Activated T-cell treated with anti-CD3 and anti-CD28 coated beads for 4 hours (primary cell): ENCODE data around the gene KRTAP9-4.
"Not testable (repeated sequence)": the region's sequence is repeated elsewhere in the genome, so short reads cannot be mapped to it uniquely, and the experiment has no call there.

Experiments used
- DNase-seq: peaks from one replicate; pipeline ENCODE4 v3.0.0-alpha.2; 2020

The KRTAP9-4 gene, protein sequence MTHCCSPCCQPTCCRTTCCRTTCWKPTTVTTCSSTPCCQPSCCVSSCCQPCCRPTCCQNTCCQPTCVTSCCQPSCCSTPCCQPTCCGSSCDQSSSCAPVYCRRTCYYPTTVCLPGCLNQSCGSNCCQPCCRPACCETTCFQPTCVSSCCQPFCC

DNA sequence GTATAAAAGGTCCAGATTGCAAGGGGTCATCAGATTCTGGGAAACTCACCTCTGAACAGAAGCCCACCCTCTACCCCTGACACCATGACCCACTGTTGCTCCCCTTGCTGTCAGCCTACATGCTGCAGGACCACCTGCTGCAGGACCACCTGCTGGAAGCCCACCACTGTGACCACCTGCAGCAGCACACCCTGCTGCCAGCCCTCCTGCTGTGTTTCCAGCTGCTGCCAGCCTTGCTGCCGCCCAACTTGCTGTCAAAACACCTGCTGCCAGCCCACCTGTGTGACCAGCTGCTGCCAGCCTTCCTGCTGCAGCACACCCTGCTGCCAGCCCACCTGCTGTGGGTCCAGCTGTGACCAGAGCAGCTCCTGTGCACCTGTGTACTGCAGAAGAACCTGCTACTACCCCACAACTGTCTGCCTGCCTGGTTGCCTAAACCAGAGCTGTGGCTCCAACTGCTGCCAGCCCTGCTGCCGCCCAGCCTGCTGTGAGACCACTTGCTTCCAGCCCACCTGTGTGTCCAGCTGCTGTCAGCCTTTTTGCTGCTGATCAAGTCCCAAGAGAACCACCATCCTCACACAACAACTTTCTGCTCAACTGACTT lies at the start of gene KRTAP9-4:
TSS of gene KRTAP9-4 (plus strand) at position 51 of the 604 bp plus-strand sequence. CDS start at position 85, 34 bp downstream.
- DNase-seq, result not testable (repeated sequence)

DNA sequence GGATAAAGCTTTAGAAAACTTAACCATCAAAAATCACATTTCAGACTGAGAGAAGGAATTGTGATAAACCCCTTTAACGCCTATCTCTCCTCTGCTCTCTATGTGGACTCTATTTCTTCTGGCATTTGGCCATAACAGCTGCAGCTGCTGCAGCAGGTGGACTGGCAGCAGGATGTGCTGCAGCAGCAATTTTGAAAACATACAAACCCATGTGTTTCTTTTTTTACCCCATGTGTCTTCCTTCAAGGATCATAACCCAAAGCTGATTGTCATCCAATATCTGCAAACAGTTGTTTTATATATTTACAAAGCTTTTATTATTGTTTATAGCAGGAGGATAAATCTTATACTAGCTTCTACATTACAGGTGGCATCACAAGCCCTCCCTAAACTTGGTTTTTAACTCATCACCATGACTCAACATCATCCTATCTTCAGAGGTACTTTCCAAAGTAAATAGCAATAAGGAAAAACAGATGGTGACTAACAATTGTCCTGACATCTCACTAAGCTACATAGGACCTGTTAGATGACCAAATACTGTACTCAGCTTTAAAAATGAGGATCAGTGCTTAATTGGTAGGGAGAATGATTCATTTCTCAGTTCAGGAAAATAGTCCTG lies 37.5 kb upstream of the KRTAP9-4 start:
- no peak for DNase-seq

DNA sequence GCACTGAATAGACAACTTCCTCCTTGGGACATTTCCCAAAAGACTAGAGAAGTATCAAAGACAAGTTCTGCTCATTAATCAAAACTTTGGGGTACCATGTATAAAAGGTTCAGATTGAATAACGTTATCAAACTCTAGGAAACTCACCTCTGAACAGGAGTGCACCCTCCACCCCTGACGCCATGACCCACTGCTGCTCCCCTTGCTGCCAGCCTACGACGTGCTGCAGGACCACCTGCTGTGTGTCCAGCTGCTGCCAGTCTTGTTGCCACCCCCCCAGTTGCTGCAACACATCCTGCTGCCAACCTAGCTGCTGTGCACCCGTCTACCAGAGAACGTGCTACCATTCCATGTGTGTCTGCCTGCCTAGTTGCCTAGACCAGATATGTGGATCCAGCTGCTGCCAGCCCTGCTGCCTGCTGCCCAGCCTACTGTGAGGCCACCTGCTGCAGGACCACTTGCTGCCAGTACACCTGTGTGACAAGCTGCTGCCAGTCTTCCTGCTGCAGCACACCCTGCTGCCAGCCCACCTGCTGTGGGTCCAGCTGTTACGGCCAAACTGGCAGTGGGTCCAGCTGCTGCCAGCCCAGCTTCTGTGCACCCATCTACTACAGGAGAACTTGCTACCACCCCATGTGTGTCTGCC lies 36.8 kb upstream of the KRTAP9-4 start:
- DNase-seq, result no peak

DNA sequence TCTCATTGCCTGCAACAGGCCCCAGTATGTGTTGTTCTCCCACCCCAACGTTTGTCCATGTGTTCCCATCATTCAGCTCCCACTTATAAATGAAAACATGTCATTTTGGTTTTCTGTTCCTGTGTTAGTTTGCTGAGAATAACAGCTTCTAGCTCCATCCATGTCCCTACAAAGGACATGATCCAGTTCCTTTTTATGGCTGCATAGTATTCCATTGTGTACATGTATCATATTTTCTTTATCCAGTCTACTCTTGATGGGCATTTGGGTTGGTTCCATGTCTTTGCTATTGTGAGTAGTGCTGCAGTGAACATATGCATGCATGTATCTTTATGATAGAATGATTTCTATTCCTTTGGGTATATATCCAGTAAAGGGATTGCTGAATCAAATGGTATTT lies 33.8 kb upstream of the KRTAP9-4 start:
- no peak for DNase-seq

DNA sequence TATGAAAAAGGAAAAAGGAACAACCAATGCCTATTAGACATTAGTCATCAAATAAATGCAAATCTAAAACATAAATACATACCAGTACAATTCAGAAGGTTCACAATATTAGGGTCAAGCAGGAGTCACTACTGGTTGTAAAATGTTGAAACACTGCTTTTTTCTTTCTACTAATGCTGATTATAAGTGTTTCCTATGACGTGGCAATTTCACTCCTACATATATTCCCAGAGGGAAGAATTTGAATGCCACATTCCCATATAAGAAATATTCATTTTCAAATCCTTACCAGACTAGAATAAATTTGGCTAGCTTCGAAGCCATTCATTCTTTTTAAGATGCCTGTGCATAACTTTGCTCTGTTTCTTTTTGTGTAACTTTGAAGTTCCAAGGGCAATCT lies 25.7 kb upstream of the KRTAP9-4 start:
- no peak for DNase-seq

DNA sequence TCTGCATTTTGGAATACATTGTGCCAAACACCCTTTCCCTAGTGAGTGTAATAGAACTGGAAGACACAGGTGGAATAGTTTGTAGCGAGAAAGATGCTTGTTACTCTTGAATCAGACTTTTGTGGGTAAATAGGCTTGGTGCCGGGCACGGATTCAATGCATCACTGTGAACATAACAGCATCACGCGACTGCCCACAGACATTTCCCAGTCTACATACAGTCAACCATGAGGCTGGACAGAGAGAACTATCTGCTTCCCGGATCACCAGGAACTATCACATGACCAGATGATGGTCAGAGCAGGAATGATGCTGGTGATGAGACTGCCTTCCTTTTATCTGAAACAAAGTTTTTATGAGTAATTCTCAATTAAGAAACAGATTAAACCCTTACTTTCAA lies 23.4 kb upstream of the KRTAP9-4 start:
- no peak for DNase-seq

DNA sequence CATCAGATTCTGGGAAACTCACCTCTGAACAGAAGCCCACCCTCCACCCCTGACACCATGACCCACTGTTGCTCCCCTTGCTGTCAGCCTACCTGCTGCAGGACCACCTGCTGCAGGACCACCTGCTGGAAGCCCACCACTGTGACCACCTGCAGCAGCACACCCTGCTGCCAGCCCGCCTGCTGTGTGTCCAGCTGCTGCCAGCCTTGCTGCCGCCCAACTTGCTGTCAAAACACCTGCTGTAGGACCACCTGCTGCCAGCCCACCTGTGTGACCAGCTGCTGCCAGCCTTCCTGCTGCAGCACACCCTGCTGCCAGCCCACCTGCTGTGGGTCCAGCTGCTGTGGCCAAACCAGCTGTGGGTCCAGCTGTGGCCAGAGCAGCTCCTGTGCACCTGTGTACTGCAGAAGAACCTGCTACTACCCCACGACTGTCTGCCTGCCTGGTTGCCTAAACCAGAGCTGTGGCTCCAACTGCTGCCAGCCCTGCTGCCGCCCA lies 22.8 kb upstream of the KRTAP9-4 start, which contains the start of gene KRTAP9-2:
TSS of gene KRTAP9-2 (plus strand) at position 51 of the 498 bp plus-strand sequence. CDS start at position 58, 7 bp downstream.
- not testable (repeated sequence) for DNase-seq

DNA sequence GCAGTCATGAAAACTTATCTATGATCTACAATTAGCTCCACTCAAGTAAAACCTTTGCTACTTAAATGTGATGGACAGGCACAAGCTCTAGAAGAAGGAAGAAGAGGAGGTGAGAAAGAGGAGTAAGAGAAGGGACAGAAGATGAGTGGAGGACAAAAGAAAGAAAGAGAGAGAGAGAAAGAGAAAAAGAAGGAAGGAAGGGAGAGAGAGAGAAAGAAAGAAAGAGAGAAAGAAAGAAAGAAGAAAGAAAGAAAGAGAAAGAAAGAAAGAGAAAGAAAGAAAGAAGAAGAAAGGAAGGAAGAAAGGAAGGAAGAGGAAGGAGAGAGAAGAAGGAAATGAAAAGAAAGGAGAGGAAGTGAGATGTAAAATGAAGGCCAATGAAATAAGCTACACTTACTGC lies 19.4 kb upstream of the KRTAP9-4 start:
- DNase-seq, result no peak

DNA sequence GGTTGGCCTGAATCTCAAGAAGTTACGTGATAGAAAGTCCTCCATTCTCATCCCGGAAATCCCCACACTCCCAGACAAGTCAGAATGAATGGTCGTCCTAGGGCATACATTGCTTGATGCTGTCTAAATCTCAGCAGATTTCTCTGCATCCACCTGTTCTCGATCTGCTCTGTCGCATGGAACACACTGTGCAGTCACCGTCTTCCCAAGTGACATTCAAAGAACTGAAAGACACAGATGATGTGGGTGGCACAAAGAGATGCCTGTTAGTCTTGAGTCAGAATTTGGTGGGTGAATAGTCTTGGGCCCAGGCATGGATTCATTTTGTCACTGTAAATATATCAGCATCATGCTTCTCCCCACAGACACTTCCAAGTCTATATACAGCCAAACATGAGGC lies 17.8 kb upstream of the KRTAP9-4 start:
- DNase-seq, result no peak

DNA sequence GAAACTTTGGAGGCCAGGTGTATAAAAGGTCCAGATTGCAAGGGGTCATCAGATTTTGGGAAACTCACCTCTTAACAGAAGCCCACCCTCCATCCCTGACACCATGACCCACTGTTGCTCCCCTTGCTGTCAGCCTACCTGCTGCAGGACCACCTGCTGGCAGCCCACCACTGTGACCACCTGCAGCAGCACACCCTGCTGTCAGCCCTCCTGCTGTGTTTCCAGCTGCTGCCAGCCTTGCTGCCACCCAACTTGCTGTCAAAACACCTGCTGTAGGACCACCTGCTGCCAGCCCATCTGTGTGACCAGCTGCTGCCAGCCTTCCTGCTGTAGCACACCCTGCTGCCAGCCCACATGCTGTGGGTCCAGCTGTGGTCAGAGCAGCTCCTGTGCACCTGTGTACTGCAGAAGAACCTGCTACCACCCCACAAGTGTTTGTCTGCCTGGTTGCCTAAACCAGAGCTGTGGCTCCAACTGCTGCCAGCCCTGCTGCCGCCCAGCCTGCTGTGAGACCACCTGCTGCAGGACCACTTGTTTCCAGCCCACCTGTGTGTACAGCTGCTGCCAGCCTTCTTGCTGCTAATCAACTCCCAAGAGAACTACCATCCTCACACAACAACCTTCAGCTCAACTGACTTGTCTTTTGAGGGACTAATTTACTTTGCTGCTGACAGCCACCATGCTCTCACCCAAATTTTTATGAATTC lies 16.9 kb upstream of the KRTAP9-4 start, which contains the start of gene KRTAP9-3:
TSS of gene KRTAP9-3 (plus strand) at position 51 of the 707 bp plus-strand sequence. CDS start at position 104, 53 bp downstream.
- DNase-seq, result not testable (repeated sequence)

DNA sequence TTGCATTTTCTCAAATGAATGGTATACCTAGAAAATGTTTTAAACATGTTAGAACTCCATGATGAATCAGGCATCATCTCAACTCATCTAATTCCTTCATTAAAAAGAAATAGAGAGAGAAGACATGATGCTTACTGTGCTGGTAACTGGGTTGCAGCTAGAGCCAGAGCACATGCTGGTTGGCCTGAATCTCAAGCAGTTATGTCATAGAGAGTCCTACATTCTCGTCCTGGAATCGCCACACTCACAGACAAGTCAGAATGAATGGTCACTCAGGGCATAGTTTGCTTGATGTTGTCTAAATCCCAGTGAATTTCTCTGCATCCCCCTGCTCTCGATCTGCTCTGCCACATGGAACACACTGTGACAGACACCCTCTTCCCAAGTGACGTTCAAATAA lies 12.4 kb upstream of the KRTAP9-4 start:
- DNase-seq, result not testable (repeated sequence)

DNA sequence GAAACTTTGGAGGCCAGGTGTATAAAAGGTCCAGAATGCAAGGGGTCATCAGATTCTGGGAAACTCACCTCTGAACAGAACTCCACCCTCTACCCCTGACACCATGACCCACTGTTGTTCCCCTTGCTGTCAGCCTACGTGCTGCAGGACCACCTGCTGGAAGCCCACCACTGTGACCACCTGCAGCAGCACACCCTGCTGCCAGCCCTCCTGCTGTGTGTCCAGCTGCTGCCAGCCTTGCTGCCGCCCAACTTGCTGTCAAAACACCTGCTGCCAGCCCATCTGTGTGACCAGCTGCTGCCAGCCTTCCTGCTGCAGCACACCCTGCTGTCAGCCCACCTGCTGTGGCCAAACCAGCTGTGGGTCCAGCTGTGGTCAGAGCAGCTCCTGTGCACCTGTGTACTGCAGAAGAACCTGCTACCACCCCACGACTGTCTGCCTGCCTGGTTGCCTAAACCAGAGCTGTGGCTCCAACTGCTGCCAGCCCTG lies 11.5 kb upstream of the KRTAP9-4 start, which contains the start of gene KRTAP9-8:
TSS of gene KRTAP9-8 (plus strand) at position 51 of the 489 bp plus-strand sequence. CDS start at position 104, 53 bp downstream.
- DNase-seq, result not testable (repeated sequence)

DNA sequence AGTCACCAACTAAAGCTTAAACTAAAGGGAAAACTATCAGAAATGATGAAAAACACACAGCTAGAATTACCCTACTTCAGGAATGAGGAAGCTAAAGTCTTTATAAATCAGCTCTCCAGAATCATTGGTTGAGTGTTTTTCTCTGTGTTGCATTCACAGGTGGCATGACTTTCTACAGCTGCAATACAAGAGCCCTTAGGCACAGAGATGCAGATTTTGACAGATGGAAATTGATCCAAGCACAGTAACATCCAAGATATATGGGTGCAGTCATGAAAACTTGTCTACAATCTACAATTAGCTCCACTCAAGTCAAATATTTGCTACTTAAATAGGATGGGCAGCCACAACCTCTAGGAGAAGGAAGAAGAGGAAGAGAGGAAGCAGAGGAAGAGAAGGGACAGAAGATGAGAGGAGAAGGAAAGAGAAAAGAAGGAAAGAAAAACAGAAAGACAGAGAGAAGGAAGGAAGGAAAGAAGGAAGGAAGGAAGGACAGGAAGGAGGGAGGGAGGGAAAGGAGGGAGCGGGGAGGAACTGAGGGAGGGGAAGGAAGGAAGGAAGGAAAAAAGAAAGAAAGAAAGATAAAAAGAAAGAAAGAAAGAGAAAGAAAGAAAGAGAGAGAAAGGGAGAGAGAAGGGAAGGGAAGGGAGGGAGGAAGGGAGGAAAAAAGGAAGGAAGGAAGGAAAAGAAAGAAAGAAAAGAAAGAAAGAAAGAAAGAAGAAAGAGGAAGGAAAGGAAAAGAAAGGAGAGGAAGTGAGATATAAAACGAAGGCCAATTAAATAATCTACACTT lies 2.3 kb upstream of the KRTAP9-4 start:
- not testable (repeated sequence) for DNase-seq

DNA sequence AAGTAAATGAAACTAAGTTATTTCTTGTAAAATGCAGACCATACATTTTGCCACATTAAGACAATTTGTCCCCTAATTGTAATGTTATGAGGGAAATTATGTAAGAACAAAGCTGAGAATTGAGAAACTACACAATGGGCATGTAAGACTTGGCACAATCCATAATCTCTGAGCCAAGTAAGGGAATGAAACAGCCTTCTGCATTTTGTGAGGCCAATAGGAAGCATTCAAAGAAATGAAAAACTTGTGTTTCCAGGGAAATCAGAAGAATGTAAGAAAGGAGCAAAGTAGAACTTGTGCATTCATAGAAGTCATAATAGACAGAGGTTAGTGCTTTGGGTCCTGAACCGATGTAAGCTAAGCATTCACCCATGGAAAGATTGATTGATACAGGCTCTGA lies 1.8 kb downstream of the KRTAP9-4 start:
- DNase-seq, result no peak

DNA sequence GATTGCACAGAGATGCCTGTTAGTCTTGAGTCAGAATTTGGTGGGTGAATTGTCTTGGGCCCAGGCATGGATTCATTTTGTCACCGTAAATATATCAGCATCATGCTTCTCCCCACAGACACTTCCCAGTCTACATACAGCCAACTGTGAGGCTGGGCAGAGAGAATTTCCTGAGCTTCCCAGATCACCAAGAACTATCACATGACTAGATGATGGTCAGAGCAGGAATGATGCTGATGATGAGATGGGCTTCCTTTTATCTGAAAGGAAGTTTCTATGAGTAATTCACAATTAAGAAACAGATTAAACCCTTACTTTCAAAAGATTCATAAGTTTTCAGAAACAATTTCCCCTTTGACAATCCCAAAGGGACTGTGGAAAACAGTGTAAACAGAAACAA lies 5.4 kb downstream of the KRTAP9-4 start:
- DNase-seq, result no peak

DNA sequence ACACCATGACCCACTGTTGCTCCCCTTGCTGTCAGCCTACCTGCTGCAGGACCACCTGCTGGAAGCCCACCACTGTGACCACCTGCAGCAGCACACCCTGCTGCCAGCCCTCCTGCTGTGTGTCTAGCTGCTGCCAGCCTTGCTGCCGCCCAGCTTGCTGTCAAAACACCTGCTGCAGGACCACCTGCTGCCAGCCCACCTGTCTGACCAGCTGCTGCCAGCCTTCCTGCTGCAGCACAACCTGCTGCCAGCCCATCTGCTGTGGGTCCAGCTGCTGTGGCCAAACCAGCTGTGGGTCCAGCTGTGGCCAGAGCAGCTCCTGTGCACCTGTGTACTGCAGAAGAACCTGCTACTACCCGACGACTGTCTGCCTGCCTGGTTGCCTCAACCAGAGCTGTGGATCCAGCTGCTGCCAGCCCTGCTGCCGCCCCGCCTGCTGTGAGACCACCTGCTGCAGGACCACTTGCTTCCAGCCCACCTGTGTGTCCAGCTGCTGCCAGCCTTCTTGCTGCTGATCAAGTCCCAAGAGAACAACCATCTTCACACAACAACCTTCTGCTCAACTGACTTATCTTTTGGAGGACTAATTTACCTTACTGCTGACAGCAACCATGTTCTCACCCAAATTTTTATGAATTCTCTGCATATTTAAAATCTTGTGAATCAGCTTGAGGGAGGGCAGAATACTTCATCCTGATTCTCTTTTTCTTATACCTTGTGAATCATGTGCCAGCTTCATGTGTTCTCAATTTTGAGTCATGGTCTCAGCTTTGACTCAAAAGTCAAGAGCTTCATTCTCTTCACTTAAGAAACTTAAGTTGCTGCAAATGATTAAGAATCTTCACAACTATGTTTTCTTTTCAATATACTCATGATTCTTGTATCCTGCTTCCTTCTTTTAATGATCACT lies 6.1 kb downstream of the KRTAP9-4 start, which contains the start of gene KRTAP9-9:
TSS of gene KRTAP9-9 (plus strand) at position 4 of the 910 bp plus-strand sequence.
- DNase-seq, result not testable (repeated sequence)

DNA sequence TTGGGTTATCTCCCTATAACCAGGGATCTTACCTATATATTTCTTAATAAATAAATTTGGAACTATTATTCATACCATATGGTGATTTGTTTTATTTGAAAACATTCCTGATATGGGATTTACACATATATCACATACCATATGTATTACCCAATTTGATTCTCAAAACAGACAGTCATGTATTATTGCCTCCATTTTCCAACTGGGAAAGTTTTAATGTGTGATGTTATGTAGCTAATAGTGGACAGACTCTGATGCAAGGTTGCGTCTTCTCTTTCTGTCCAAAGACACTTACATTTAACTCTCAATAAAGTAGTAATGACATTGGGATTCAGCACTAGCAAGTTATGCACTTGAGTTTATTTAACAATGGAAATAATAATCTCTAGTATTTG lies 6.8 kb downstream of the KRTAP9-4 start:
- no peak for DNase-seq

DNA sequence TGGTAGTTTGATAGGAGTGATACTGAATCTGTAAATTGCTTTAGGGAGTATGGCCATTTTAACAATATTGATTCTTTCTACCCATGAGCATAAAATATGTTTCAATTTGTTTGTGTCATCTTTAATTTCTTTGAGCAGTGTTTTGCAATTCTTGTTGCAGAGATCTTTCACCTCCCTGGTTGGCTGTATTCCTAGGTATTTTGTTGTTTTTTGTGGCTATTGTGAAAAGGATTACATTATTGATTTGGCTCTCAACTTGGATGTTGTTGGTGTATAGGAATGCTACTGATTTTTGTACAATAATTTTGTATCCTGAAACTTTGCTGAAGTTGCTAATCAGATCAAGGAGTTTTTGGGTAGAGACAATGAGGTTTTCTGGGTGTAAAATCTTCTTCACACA lies 8.9 kb downstream of the KRTAP9-4 start:
- DNase-seq, result no peak

DNA sequence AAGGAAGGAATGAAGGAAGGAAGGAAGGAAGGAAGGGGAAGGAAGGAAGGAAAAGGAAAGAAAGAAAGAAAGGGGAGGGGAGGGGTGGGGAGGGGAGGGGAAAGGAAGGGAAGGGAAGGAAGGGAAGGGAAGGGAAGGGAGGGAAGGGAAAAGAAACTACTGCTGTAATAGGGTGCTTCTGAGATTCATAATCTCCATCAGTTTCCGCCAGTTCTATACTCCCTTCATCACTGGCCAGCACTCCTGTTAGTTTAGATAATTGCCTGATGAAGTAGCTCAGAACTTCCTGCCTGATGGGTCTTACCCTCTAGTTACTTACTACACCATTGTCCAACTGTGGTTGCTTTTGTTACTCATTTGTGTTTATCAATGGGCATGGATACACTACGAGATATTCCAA lies 13.7 kb downstream of the KRTAP9-4 start:
- no peak for DNase-seq

DNA sequence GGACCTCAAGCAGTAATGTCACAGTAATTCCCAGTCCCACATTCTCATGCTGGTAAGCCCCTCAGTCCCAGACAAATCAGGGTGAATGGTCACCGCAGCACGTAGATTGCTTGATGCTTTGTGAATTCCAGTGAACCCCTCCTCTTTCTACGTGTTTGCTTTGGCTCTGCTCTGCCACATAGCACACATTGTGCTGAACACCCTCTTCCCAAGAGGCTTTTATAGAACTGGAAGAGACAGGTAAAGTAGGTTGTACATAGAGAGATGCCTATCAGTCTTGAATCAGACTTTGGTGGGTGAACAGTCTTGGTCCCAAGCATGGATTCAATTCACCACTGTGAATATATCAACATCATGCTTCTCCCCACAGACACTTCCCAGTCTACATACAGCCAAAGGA lies 15.1 kb downstream of the KRTAP9-4 start:
- DNase-seq, result no peak
